Small intestine (tissue), 7 donors: ENCODE data around the gene TRPM3. TPM values are rescaled to one million over a fixed set of nuclear protein-coding genes. Genes with fewer than 3 reads are reported as not detected.
A peak's percentile ranks its signal among the peaks of the same experiment; 100 is the strongest.

Source experiments
- DNase-seq, 2 donors: peaks; one replicate each; pipeline versions ENCODE4 v3.0.0 to v3.0.0-alpha.2; 2013
- FAIRE-seq: peaks from 2 replicates; lab custom pipeline; 2012; peaks lifted over from hg19 to GRCh38; lab: Jason Lieb, UNC
- H3K27ac ChIP-seq, 3 donors: one replicate each; pipeline ENCODE4 v1.5.1; 2013; ENCODE audit warnings: low read length in 2 of 3, mild to moderate bottlenecking in 2 of 3, control low read depth in 1 of 3, inconsistent platforms in 1 of 3, low read depth in 1 of 3, moderate library complexity in 1 of 3
- H3K27me3 ChIP-seq, 3 donors: one replicate each; pipeline ENCODE4 v1.6.1; 2013; ENCODE audit warnings: low read length in 3 of 3, inconsistent platforms in 1 of 3; ENCODE audit not compliant: control insufficient read depth in 3 of 3, insufficient read depth in 3 of 3
- H3K36me3 ChIP-seq, 3 donors: one replicate each; pipeline ENCODE4 v1.6.1; 2013; ENCODE audit warnings: low read length in 3 of 3, inconsistent platforms in 1 of 3, low read depth in 1 of 3, mild to moderate bottlenecking in 1 of 3, moderate library complexity in 1 of 3; ENCODE audit not compliant: control insufficient read depth in 3 of 3, insufficient read depth in 2 of 3
- H3K4me1 ChIP-seq, 3 donors: one replicate each; pipeline ENCODE4 v1.6.1; 2013; ENCODE audit warnings: low read length in 2 of 3, inconsistent platforms in 1 of 3, low read depth in 1 of 3, mild to moderate bottlenecking in 1 of 3, moderate library complexity in 1 of 3; ENCODE audit not compliant: control insufficient read depth in 3 of 3, insufficient read depth in 2 of 3
- H3K4me3 ChIP-seq, 3 donors: one replicate each; pipeline ENCODE4 v1.5.1; 2013; ENCODE audit warnings: low read length in 3 of 3, control low read depth in 1 of 3, inconsistent platforms in 1 of 3, low read depth in 1 of 3, mild to moderate bottlenecking in 1 of 3, moderate library complexity in 1 of 3
- H3K9me3 ChIP-seq, 2 donors: one replicate each; pipeline ENCODE4 v1.6.1; 2013; ENCODE audit warnings: low read depth in 1 of 2, low read length in 1 of 2; ENCODE audit not compliant: control insufficient read depth in 2 of 2, insufficient read depth in 1 of 2
- WGBS, 3 donors: extraction: QIAGEN DNeasy Blood & Tissue Kit; methylation state at CpG; one replicate each; pipeline ENCODE4 v1.1.7; 2013; 5-methylcytosine and 5-hydroxymethylcytosine counted together
- polyA plus RNA-seq, 4 donors: library from polyadenylated mRNA; stranded (reverse) in 3 of 4; unstranded in 1 of 4; fragments of 200-250 nt in 3 of 4; fragments of 120-200 nt in 1 of 4; gene quantifications; one replicate each; pipeline versions ENCODE4 v1.2.1 to v1.2.3, GENCODE V29; 2013
- donor health status: healthy with polysubstance abuse.
- donor health status: control.
- donor health status: control.
- donor health status: Bipolar disorder and iron deficiency.
- donor health status: healthy.

Gene TRPM3
- polyA plus RNA-seq, 4 donors: 0.15 to 2.5 (median 0.78) TPM

DNA sequence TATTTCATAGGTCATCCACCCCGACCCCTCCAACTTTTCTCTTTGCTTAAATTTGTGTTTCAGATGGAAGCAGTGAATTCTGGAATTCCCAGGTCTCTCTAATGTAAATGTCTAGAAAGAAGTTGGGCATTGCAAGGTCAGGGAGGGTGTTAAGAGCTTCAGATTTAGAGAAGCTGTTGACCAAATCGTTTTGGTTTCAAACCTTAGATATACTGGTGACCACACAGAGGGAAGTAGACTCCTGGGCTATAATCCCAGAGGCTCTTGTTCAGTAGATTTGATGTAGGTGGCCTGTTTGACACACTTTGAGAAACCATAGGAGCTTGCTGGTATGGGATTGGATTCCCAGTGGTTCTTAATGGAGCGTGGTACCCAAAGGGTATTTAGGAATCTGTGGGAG, 569.6 kb downstream of the TRPM3 start:
- H3K27me3 ChIP-seq: no peaks in the 10 kb centered on the region
- no peak for FAIRE-seq
- no peak overlapping the region for H3K27ac ChIP-seq
- DNase-seq: no peak
- 81 to 89% (median 83%) methylated on average over 3 of the region's 3 CpGs for WGBS, 3 donors
- H3K4me3 ChIP-seq: no peak overlapping the region
- no peaks in the 10 kb centered on the region for H3K9me3 ChIP-seq
- no peaks in the 10 kb centered on the region for H3K36me3 ChIP-seq
- H3K4me1 ChIP-seq: no peaks in the 10 kb centered on the region

DNA sequence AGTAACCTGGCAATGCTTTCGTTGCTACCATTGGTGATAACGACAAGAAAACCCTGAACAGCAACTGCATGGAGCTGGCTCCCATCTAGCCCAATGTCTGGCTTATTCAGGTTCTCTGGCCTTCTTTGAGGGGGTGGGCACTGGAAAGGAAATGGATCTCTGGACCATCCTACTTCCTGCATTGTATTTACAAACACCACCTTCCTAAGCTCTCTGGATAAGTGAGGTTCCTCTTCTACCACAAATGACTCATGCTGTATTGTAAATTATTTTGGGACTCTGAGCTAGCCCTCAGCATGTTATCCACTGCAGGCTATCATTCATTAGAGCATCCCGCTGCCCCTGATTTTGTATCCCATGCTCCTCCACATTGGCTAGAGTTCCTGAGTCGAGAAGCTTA, 570.0 kb downstream of the TRPM3 start:
- no peaks in the 10 kb centered on the region for H3K9me3 ChIP-seq
- no peaks in the 10 kb centered on the region for H3K4me1 ChIP-seq
- H3K27me3 ChIP-seq: no peaks in the 10 kb centered on the region
- H3K36me3 ChIP-seq: no peaks in the 10 kb centered on the region
- 87 to 92% (median 92%) methylated on average over 4 of the region's 4 CpGs for WGBS, 3 donors
- no peak overlapping the region for H3K4me3 ChIP-seq
- DNase-seq (no peak), FAIRE-seq (no peak)
- no peak overlapping the region for H3K27ac ChIP-seq

GRCh38 chr9:70549926-70550325, 571.5 kb downstream of the TRPM3 start:
- Histone ChIP-seq H3K27ac (no peak overlapping the region), H3K9me3 (no peaks in the 10 kb centered on the region), H3K4me1 (no peaks in the 10 kb centered on the region), H3K27me3 (no peaks in the 10 kb centered on the region), H3K36me3 (no peaks in the 10 kb centered on the region), H3K4me3 (no peak overlapping the region)
- FAIRE-seq (no peak), DNase-seq (no peak)
- WGBS, 3 donors: 5 to 61% (median 22%) methylated on average over 1 of the region's 1 CpG

- no peak overlapping the region for H3K27ac ChIP-seq
- no peaks in the 10 kb centered on the region for H3K36me3 ChIP-seq
- WGBS, 3 donors: 21 to 58% (median 41%) methylated on average over 3 of the region's 3 CpGs
Observed at GRCh38 chr9:70542311-70542931, 579.0 kb downstream of the TRPM3 start.

GRCh38 chr9:70540016-70540415, 581.4 kb downstream of the TRPM3 start:
- Histone ChIP-seq H3K36me3 (peaks cover 0 to 2% (median 0%) of the 10 kb centered on the region in 3 donors), H3K27me3 (peaks cover 0 to 2% (median 0%) of the 10 kb centered on the region in 3 donors), H3K4me1 (peaks cover 0 to 5% (median 0%) of the 10 kb centered on the region in 3 donors), H3K9me3 (peaks cover 0 to 3% of the 10 kb centered on the region in 2 donors), H3K27ac (no peak overlapping the region), H3K4me3 (no peak overlapping the region)
- FAIRE-seq: no peak
- WGBS, 3 donors: 91 to 97% (median 92%) methylated on average over 5 of the region's 5 CpGs
- no peak for DNase-seq

More at GRCh38 chr9:70542311-70542931, 579.0 kb downstream of the TRPM3 start:
- DNase-seq: peak in 1 of 2 donors; percentile 45
- no peak for FAIRE-seq
- H3K9me3 ChIP-seq: no peaks in the 10 kb centered on the region
- no peak overlapping the region for H3K4me3 ChIP-seq
- H3K4me1 ChIP-seq: peaks cover 0 to 5% (median 0%) of the 10 kb centered on the region in 3 donors
- no peaks in the 10 kb centered on the region for H3K27me3 ChIP-seq

DNA sequence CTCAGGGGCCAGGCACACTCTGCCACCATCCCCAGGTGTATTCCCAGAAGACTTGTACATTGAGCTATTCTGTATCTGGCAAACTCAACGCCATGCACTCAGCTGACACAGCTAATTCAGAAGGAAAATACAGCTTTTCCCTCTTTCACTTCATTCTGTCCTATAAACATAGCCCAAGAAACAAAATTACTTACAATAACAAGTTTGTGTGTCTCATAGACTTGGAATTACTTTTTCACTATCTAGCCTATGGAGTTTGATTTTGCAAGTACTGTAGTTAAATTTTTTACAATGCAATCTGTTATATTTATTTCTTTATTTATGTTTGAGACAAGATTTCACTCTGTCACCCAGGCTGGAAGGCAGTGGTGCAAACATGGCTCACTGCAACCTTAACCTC, 581.9 kb downstream of the TRPM3 start:
- peaks cover 0 to 3% of the 10 kb centered on the region in 2 donors for H3K9me3 ChIP-seq
- peaks cover 0 to 2% (median 0%) of the 10 kb centered on the region in 3 donors for H3K27me3 ChIP-seq
- FAIRE-seq (no peak), DNase-seq (no peak)
- H3K4me3 ChIP-seq: no peak overlapping the region
- WGBS, 3 donors: 42 to 50% (median 50%) methylated on average over 1 of the region's 1 CpG
- no peak overlapping the region for H3K27ac ChIP-seq
- peaks cover 0 to 2% (median 0%) of the 10 kb centered on the region in 3 donors for H3K36me3 ChIP-seq
- peaks cover 0 to 5% (median 0%) of the 10 kb centered on the region in 3 donors for H3K4me1 ChIP-seq

DNA sequence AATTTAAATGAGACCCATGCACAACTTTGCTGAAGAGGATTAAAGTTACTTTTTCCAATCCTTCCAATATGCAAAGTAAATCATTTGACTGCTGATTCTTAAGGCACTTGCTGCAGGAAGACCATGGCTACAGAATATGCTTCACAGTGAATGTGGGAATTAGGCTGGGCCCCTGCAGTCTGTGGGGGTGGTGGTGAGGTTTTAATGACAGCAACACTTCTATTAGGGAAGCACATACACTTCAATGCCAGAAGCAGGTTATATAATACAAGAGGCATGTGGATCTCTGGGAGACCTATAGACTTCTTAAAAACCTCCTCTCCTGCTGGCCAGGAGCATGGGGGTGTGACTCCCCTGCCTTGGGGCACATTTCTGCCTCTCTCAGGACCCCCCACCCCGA, 582.4 kb downstream of the TRPM3 start:
- Histone ChIP-seq H3K27me3 (peaks cover 0 to 2% (median 0%) of the 10 kb centered on the region in 3 donors), H3K9me3 (peaks cover 0 to 3% of the 10 kb centered on the region in 2 donors), H3K36me3 (peaks cover 0 to 2% (median 0%) of the 10 kb centered on the region in 3 donors), H3K4me1 (peaks cover 0 to 5% (median 0%) of the 10 kb centered on the region in 3 donors), H3K4me3 (no peak overlapping the region), H3K27ac (no peak overlapping the region)
- WGBS, 3 donors: 21 to 58% (median 47%) methylated on average over 1 of the region's 1 CpG
- DNase-seq (no peak), FAIRE-seq (no peak)

- Histone ChIP-seq H3K27ac (no peak overlapping the region), H3K9me3 (peaks cover 0 to 3% of the 10 kb centered on the region in 2 donors), H3K36me3 (peaks cover 0 to 2% (median 0%) of the 10 kb centered on the region in 3 donors), H3K27me3 (peaks cover 0 to 2% (median 0%) of the 10 kb centered on the region in 3 donors), H3K4me3 (no peak overlapping the region), H3K4me1 (peaks cover 0 to 5% (median 0%) of the 10 kb centered on the region in 3 donors)
- WGBS, 3 donors: 95 to 97% (median 97%) methylated on average over 21 of the region's 21 CpGs
- DNase-seq: no peak
- FAIRE-seq: no peak
Observed at GRCh38 chr9:70537084-70537483, 584.3 kb downstream of the TRPM3 start.
